ENCODE results near the gene RPS6KA5. TPM values are rescaled to one million over a fixed set of nuclear protein-coding genes. Genes with fewer than 3 reads are reported as not detected.

The RPS6KA5 gene
- polyA plus RNA-seq, 1 experiment = 0.22 TPM

- no peak for DNase-seq (ENCODE audit: low read depth)
- CTCF ChIA-PET = interaction anchor here (0.6 to 1.6 kb wide), 3 partner anchors 94 to 787 kb away, joined by 3 read pairs; no protein-coding TSS in a partner anchor
- H3K4me3 ChIP-seq (ENCODE audit: low read depth, low read length) = no peak overlapping the region
- POLR2A ChIA-PET = no interaction called here
- H3K27me3 ChIP-seq (ENCODE audit: control insufficient read depth, insufficient read depth, low read length) = no peaks in the 10 kb centered on the region
- no peaks in the 10 kb centered on the region for H3K36me3 ChIP-seq (ENCODE audit: control insufficient read depth, insufficient read depth, low read length)
- TF ChIP-seq CTCF (IDR thresholded peaks at IDR 0.05; ENCODE audit: insufficient read depth, low read depth, low read length) = no peak
Observed at GRCh38 chr14:91080071-91080470, 19.6 kb upstream of the RPS6KA5 start.

- H3K36me3 ChIP-seq (ENCODE audit: control insufficient read depth, insufficient read depth, low read length) = no peaks in the 10 kb centered on the region
- no peak for DNase-seq (ENCODE audit: low read depth)
- ChIA-PET CTCF (no interaction called here), POLR2A (interaction anchor here (0.6 kb wide), 1 partner anchor 436 kb away, joined by 3 read pairs; no protein-coding TSS in a partner anchor)
- TF ChIP-seq CTCF (IDR thresholded peaks at IDR 0.05; ENCODE audit: insufficient read depth, low read depth, low read length) = no peak
- no peaks in the 10 kb centered on the region for H3K27me3 ChIP-seq (ENCODE audit: control insufficient read depth, insufficient read depth, low read length)
- H3K4me3 ChIP-seq (ENCODE audit: low read depth, low read length) = no peak overlapping the region
Observed at GRCh38 chr14:91078095-91078737, 17.8 kb upstream of the RPS6KA5 start.

- Histone ChIP-seq H3K4me3 (ENCODE audit: low read depth, low read length) (no peak overlapping the region), H3K36me3 (ENCODE audit: control insufficient read depth, insufficient read depth, low read length) (no peaks in the 10 kb centered on the region), H3K27me3 (ENCODE audit: control insufficient read depth, insufficient read depth, low read length) (no peaks in the 10 kb centered on the region)
- TF ChIP-seq CTCF (IDR thresholded peaks at IDR 0.05; ENCODE audit: insufficient read depth, low read depth, low read length) = no peak
- CTCF ChIA-PET = no interaction called here
- no peak for DNase-seq (ENCODE audit: low read depth)
- POLR2A ChIA-PET = no interaction called here
Observed at GRCh38 chr14:91075553-91075952, 15.1 kb upstream of the RPS6KA5 start.

- no peaks in the 10 kb centered on the region for H3K27me3 ChIP-seq (ENCODE audit: control insufficient read depth, insufficient read depth, low read length)
- CTCF ChIA-PET = interaction anchor here (1.9 kb wide), 1 partner anchor 12 kb away, joined by 5 read pairs; no protein-coding TSS in a partner anchor
Observed at GRCh38 chr14:91070572-91070971, 10.1 kb upstream of the RPS6KA5 start.

GRCh38 chr14:91068642-91069041 lies 8.2 kb upstream of the RPS6KA5 start:
- POLR2A ChIA-PET = no interaction called here
- H3K4me3 ChIP-seq (ENCODE audit: low read depth, low read length) = no peak overlapping the region
- CTCF ChIA-PET = no interaction called here
- no peak for DNase-seq (ENCODE audit: low read depth)
- no peaks in the 10 kb centered on the region for H3K27me3 ChIP-seq (ENCODE audit: control insufficient read depth, insufficient read depth, low read length)
- no peak for TF ChIP-seq CTCF (IDR thresholded peaks at IDR 0.05; ENCODE audit: insufficient read depth, low read depth, low read length)
- no peaks in the 10 kb centered on the region for H3K36me3 ChIP-seq (ENCODE audit: control insufficient read depth, insufficient read depth, low read length)

More at GRCh38 chr14:91070572-91070971, 10.1 kb upstream of the RPS6KA5 start:
- Histone ChIP-seq H3K4me3 (ENCODE audit: low read depth, low read length) (no peak overlapping the region), H3K36me3 (ENCODE audit: control insufficient read depth, insufficient read depth, low read length) (no peaks in the 10 kb centered on the region)
- POLR2A ChIA-PET = no interaction called here
- no peak for DNase-seq (ENCODE audit: low read depth)
- TF ChIP-seq CTCF (IDR thresholded peaks at IDR 0.05; ENCODE audit: insufficient read depth, low read depth, low read length) = no peak
